HuH-7 (cell line): ENCODE results near the gene GUCY2D.

ENCODE experiments used
- DNase-seq: peaks from one replicate; pipeline ENCODE4 v3.0.0; 2011; ENCODE audit warnings: low spot score

The GUCY2D gene

GRCh38 chr17:8064561-8065019 lies 62.2 kb downstream of the GUCY2D start:
- no peak for DNase-seq

DNA sequence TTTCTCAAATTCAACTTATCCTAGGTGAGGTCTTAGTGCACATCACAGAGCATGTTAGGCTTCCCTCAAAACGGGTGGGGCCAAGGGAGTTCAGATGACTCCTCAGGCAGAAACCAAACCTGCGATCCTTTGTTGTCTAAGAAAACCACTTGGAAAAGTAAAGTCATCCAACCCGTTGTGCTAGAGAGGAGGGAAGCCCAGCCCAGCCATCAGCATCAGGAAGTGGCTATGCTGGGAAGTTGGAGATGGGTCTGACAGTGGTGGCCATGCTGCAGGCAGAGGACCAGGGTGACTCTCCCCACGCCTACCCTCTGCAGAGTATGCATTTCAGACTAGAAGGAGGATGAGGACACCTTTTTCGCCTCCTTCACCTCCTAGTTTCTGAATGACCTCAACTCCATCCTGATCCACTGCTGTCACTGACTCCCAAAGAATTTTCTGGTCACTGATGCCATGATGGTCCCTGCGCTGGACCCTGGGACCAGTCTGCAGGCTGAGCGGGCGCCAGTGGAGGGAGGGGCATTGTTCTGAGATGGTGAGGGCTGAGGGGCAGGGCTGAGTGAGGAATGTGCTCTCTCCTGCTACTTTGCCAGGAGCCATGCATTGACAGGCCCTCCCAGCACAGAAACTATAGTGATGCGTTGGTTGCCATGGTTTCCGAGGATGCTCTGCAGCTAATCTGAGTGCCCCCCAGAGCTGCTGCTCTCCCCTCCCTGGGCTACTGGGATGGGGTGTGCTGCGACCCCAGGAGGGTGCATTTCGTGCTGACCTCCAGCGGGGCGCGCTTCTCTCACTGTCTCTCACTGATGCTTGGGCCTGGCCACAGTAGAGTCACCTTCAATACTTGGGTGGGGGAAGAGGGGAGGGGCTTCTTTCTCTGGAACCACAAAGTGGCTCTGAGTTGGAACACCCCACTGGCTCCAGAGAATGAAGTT lies 64.7 kb downstream of the GUCY2D start:
- no peak for DNase-seq

- no peak for DNase-seq
These were observed 65.4 kb downstream of the GUCY2D start for GRCh38 chr17:8067806-8068205.

GRCh38 chr17:8068736-8069586 lies 66.5 kb downstream of the GUCY2D start:
- DNase-seq: no peak

- DNase-seq: no peak
These were observed 67.1 kb downstream of the GUCY2D start for GRCh38 chr17:8069587-8069860.
